K562 (cell line): ENCODE data around the gene GCNT3. TPM values are rescaled to one million over a fixed set of nuclear protein-coding genes. Genes with fewer than 3 reads are reported as not detected.

Source experiments
- ATAC-seq: fragments of 200-7000 bp; cut with Tn5 transposase; 3 replicates; pipeline ENCODE4 v1.9.1; 2020; ENCODE audit warnings: moderate library complexity
- BruUV-seq: library from RNA; stranded (reverse); fragments of 400-500 nt; replicated peaks from 2 replicates; lab custom pipeline; 2021; lab: Mats Ljungman, UMichigan
- CTCF ChIA-PET: fragments of 300-600 bp; formaldehyde crosslinking; extraction: SDS; loops from one replicate; lab custom pipeline; 2021; ENCODE audit warnings: low intra/inter-chr PET ratio; lab: Yijun Ruan, JAX
- POLR2A ChIA-PET: fragments of 300-600, 350-650 bp; sonication (Branson Sonifier 250); formaldehyde crosslinking; extraction: SDS; loops from one replicate; lab custom pipeline; 2021; ENCODE audit warnings: antibody characterized with exemption, inconsistent platforms; lab: Yijun Ruan, JAX
- DNase-seq, 4 experiments: peaks; one replicate each; pipeline versions ENCODE4 v3.0.0 to v3.0.0-alpha.2; 2011 to 2018; ENCODE audit warnings: low spot score in 3 of 4, mixed read lengths in 3 of 4; ENCODE audit errors: extremely low read depth in 1 of 4
- FAIRE-seq: peaks from 2 replicates; lab custom pipeline; 2011; peaks lifted over from hg19 to GRCh38; lab: Jason Lieb, UNC
- H2AFZ ChIP-seq: 2 replicates; pipeline ENCODE4 v1.6.0; 2011; ENCODE audit warnings: low read depth, low read length, control low read depth, inconsistent platforms
- H3K27ac ChIP-seq: fragments of 200-600 bp; 3 replicates; pipeline ENCODE4 v1.8.0; 2011; ENCODE audit warnings: low read depth, mild to moderate bottlenecking, control low read depth, inconsistent platforms, low read length, moderate library complexity, mixed read lengths; ENCODE audit errors: extremely low read depth
- H3K27me3 ChIP-seq, 2 experiments: fragments of 300-600 bp in 1 of 2; 2 replicates in 1 of 2; 3 replicates in 1 of 2; pipeline versions ENCODE4 v1.6.0 to v1.8.0; 2011; ENCODE audit warnings: inconsistent platforms in 2 of 2, low read length in 2 of 2, mild to moderate bottlenecking in 1 of 2, mixed read lengths in 1 of 2, moderate library complexity in 1 of 2; ENCODE audit not compliant: control insufficient read depth in 2 of 2, insufficient read depth in 2 of 2
- H3K36me3 ChIP-seq: fragments of 300-600 bp; 3 replicates; pipeline ENCODE4 v1.8.0; 2011; ENCODE audit warnings: mild to moderate bottlenecking, low read length, inconsistent platforms; ENCODE audit not compliant: control insufficient read depth, insufficient read depth
- H3K4me1 ChIP-seq, 2 experiments: fragments of 200-600 bp in 1 of 2; replicated peaks in 1 of 2; 2 replicates in 1 of 2; 3 replicates in 1 of 2; pipeline versions ENCODE4 v1.5.1 to v1.8.0; 2011; ENCODE audit warnings: inconsistent platforms in 2 of 2, low read length in 2 of 2, mild to moderate bottlenecking in 1 of 2, mixed read lengths in 1 of 2, moderate library complexity in 1 of 2; ENCODE audit not compliant: control insufficient read depth in 2 of 2, insufficient read depth in 2 of 2
- H3K4me2 ChIP-seq: 2 replicates; pipeline ENCODE4 v1.6.1; 2011; ENCODE audit warnings: low read length, control low read depth, inconsistent platforms, mixed read lengths; ENCODE audit not compliant: insufficient read depth
- H3K4me3 ChIP-seq: fragments of 200-600 bp; sonication (generic), shearing (Covaris generic); 2 replicates; pipeline ENCODE4 v1.5.1; 2016; ENCODE audit warnings: control low read depth, inconsistent platforms
- H3K79me2 ChIP-seq: fragments of 200-600 bp; 3 replicates; pipeline ENCODE4 v1.8.0; 2011; ENCODE audit warnings: low read length, inconsistent platforms; ENCODE audit not compliant: control insufficient read depth, insufficient read depth
- H3K9ac ChIP-seq, 2 experiments: 2 replicates each; pipeline versions ENCODE4 v1.6.0 to v1.6.1; 2011; ENCODE audit warnings: low read depth in 2 of 2, low read length in 2 of 2, control low read depth in 1 of 2, inconsistent platforms in 1 of 2, mild to moderate bottlenecking in 1 of 2, mixed read lengths in 1 of 2; ENCODE audit not compliant: insufficient read depth in 1 of 2
- H3K9me1 ChIP-seq: one replicate; pipeline ENCODE4 v1.6.0; 2011; ENCODE audit warnings: inconsistent platforms, mild to moderate bottlenecking, low read length, moderate library complexity; ENCODE audit not compliant: control insufficient read depth, insufficient read depth
- H3K9me3 ChIP-seq: replicated peaks from 2 replicates; pipeline ENCODE4 v1.5.1; 2011; ENCODE audit warnings: low read depth, low read length, inconsistent platforms; ENCODE audit not compliant: control insufficient read depth, insufficient read depth
- H4K20me1 ChIP-seq: replicated peaks from 2 replicates; pipeline ENCODE4 v1.6.1; 2011; ENCODE audit warnings: low read length, inconsistent platforms, mixed read lengths; ENCODE audit not compliant: control insufficient read depth, insufficient read depth
- ATF6 ChIP-seq: sonication (generic); formaldehyde crosslinking; IDR thresholded peaks from 2 replicates; pipeline ENCODE4 v1.4.0; 2020; ENCODE audit warnings: mild to moderate bottlenecking, missing genetic modification reagents
- BHLHE40 ChIP-seq: IDR thresholded peaks from 2 replicates; pipeline ENCODE4 v1.6.1; 2011; ENCODE audit warnings: low read length, improper control_type of control experiment
- CBFA2T3 ChIP-seq: fragments of 450-650 bp; IDR thresholded peaks from 2 replicates; pipeline ENCODE4 v1.6.1; 2017
- CREM ChIP-seq: IDR thresholded peaks from 2 replicates; pipeline ENCODE4 v1.6.1; 2014; ENCODE audit warnings: antibody characterized with exemption, low read depth
- HDAC6 ChIP-seq: IDR thresholded peaks from 2 replicates; pipeline ENCODE4 v1.6.1; 2012; ENCODE audit warnings: low read depth, mild to moderate bottlenecking, control low read depth, inconsistent platforms, low read length, moderate library complexity
- HNRNPL ChIP-seq: fragments of 200-400 bp; formaldehyde crosslinking; IDR thresholded peaks from 2 replicates; pipeline ENCODE4 v1.6.1; 2017; ENCODE audit warnings: low read depth, mild to moderate bottlenecking, low read length
- NFIC ChIP-seq: fragments of 450-650 bp; IDR thresholded peaks from 2 replicates; pipeline ENCODE4 v1.6.1; 2017; ENCODE audit warnings: mild to moderate bottlenecking, inconsistent platforms
- PRMT5 ChIP-seq: sonication (generic); formaldehyde crosslinking; IDR thresholded peaks from 2 replicates; pipeline ENCODE4 v1.5.0; 2020; ENCODE audit warnings: missing genetic modification reagents
- SFPQ ChIP-seq: fragments of 200-400 bp; formaldehyde crosslinking; IDR thresholded peaks from 2 replicates; pipeline ENCODE4 v1.6.1; 2017; ENCODE audit warnings: mild to moderate bottlenecking, low read depth, low read length, moderate library complexity
- SLC30A9 ChIP-seq: fragments of 250-450 bp; sonication (Bioruptor Pico); IDR thresholded peaks from 2 replicates; pipeline ENCODE4 v1.8.0; 2022; ENCODE audit warnings: mild to moderate bottlenecking, moderate library complexity
- TAF15 ChIP-seq: fragments of 200-400 bp; formaldehyde crosslinking; IDR thresholded peaks from 2 replicates; pipeline ENCODE4 v1.6.1; 2017; ENCODE audit warnings: mild to moderate bottlenecking, low read depth, low read length, moderate library complexity
- TCF15 ChIP-seq: fragments of 250-450 bp; sonication (Bioruptor Pico); IDR thresholded peaks from 2 replicates; pipeline ENCODE4 v1.8.0; 2022; ENCODE audit warnings: moderate library complexity, mild to moderate bottlenecking, inconsistent platforms
- THAP12 ChIP-seq: fragments of 250-450 bp; sonication (Bioruptor Pico); IDR thresholded peaks from 2 replicates; pipeline ENCODE4 v1.9.0; 2021; ENCODE audit warnings: mild to moderate bottlenecking, inconsistent platforms
- VEZF1 ChIP-seq: fragments of 200-800 bp; sonication (Bioruptor generic); IDR thresholded peaks from 2 replicates; pipeline ENCODE4 v1.6.1; 2017; ENCODE audit warnings: missing genetic modification characterization, missing compliant biosample characterization
- ZNF140 ChIP-seq: fragments of 250-450 bp; sonication (Bioruptor Pico); IDR thresholded peaks from 2 replicates; pipeline ENCODE4 v1.8.0; 2021; ENCODE audit warnings: moderate library complexity, mild to moderate bottlenecking, inconsistent platforms
- ZNF224 ChIP-seq: sonication (generic); formaldehyde crosslinking; IDR thresholded peaks from 2 replicates; pipeline ENCODE4 v1.8.0; 2022; ENCODE audit warnings: mild to moderate bottlenecking, missing genetic modification reagents
- WGBS: fragments of 100-300 bp; shearing (Covaris generic); methylation state at CpG from one replicate; pipeline ENCODE4 v1.1.6; 2016; ENCODE audit warnings: low coverage, mixed read lengths; ENCODE audit not compliant: insufficient coverage; ENCODE audit errors: missing lambda C conversion rate; 5-methylcytosine and 5-hydroxymethylcytosine counted together
- in situ Hi-C: fragments of 300-500 bp; cut with MboI; formaldehyde crosslinking; loops from 4 replicates; pipeline ENCODE4 v1.15.0; 2018; ENCODE audit warnings: inconsistent platforms, mixed read lengths
- intact Hi-C: fragments of 100-400 bp; cut with micrococcal nuclease; formaldehyde crosslinking; loops from 2 replicates; pipeline ENCODE4 v1.14.2; 2022
- polyA plus RNA-seq, 8 experiments: library from polyadenylated mRNA; depleted of rRNA in 4 of 8; stranded (reverse) in 5 of 8; unstranded in 3 of 8; fragments of >200 nt; fragmentation: Nextera tagmentation in 2 of 8; fragmentation: Illumina TruSeq in 1 of 8; extraction: Ambion mirVana in 2 of 8; extraction: Trizol in 1 of 8; gene quantifications; 2 replicates each; pipeline versions ENCODE4 v1.2.1 to v1.2.3, GENCODE V29; 2011 to 2014; ENCODE audit warnings: inconsistent platforms in 1 of 8, missing spikeins in 1 of 8
- total RNA-seq, 7 experiments: library from RNA; depleted of rRNA in 6 of 7; stranded (reverse); fragments of >200 nt in 6 of 7; fragmentation: Illumina TruSeq in 2 of 7; extraction: Trizol in 2 of 7; gene quantifications; 2 replicates each; pipeline versions ENCODE4 v1.2.1 to v1.2.3, GENCODE V29; 2011 to 2021; ENCODE audit warnings: low replicate concordance in 1 of 7

GCNT3 gene
- total and polyA plus RNA-seq, 9 of the 15 experiments (the other 6 are each of a cell fraction or from before 2014, with no cell fraction given): 0.07 to 0.35 (median 0.11) TPM; not detected in 4

- H3K4me1 ChIP-seq: no peaks in the 10 kb centered on the region; a peak in 1 of 5 replicates
- no peak for FAIRE-seq
- H3K4me2 ChIP-seq: no peak overlapping the region
- no peak overlapping the region for H3K27ac ChIP-seq
- peaks cover 8 to 17% of the 10 kb centered on the region in 2 experiments; a peak in 3 of 5 replicates for H3K27me3 ChIP-seq
- no peaks in the 10 kb centered on the region for H3K79me2 ChIP-seq
- intact Hi-C loops: no loop called here
- POLR2A ChIA-PET: no interaction called here
- BruUV-seq: no TSS peak
- 0% methylated on average over 4 of the region's 4 CpGs for WGBS
- H3K9ac ChIP-seq: no peak overlapping the region
- H4K20me1 ChIP-seq: no peaks in the 10 kb centered on the region
- H3K9me3 ChIP-seq: no peaks in the 10 kb centered on the region
- in situ Hi-C loops: no loop called here
- no peak overlapping the region for H2AFZ ChIP-seq
- no peak for ATAC-seq
- CTCF ChIA-PET: no interaction called here
- no peak overlapping the region for H3K4me3 ChIP-seq
- no peak for DNase-seq
- no peaks in the 10 kb centered on the region for H3K9me1 ChIP-seq
- no peaks in the 10 kb centered on the region for H3K36me3 ChIP-seq
- TF ChIP-seq TAF15 (no peak), PRMT5 (CRISPR knock-in tag) (no peak), NFIC (no peak), ZNF224 (CRISPR knock-in tag) (no peak), THAP12 (CRISPR knock-in tag) (no peak), SLC30A9 (CRISPR knock-in tag) (no peak), CREM (no peak), HNRNPL (no peak), ZNF140 (CRISPR knock-in tag) (no peak), ATF6 (CRISPR knock-in tag) (no peak), HDAC6 (no peak), VEZF1 (CRISPR knock-in tag) (no peak), SFPQ (no peak), TCF15 (CRISPR knock-in tag) (no peak), BHLHE40 (no peak), CBFA2T3 (no peak)
Measured at GRCh38 chr15:59618406-59618805, 6.8 kb downstream of the GCNT3 start.
